GM18907 (cell line): ENCODE data around the gene UNC5B.

Source experiments
- ATAC-seq: cut with Tn5 transposase; IDR thresholded peaks from one replicate; pipeline ENCODE4 v1.9.1; 2021; ENCODE audit warnings: mild to moderate bottlenecking, moderate library complexity; ENCODE audit not compliant: unreplicated experiment

The UNC5B gene

GRCh38 chr10:71239131-71239915 lies 27.0 kb downstream of the UNC5B start:
- ATAC-seq: no peak

- ATAC-seq: no peak
These were observed 27.8 kb downstream of the UNC5B start for GRCh38 chr10:71239946-71240795.

- no peak for ATAC-seq
These were observed 28.9 kb downstream of the UNC5B start for GRCh38 chr10:71241114-71241829.

- no peak for ATAC-seq
These were observed 29.7 kb downstream of the UNC5B start for GRCh38 chr10:71241830-71242621.

GRCh38 chr10:71242622-71243009 lies 30.2 kb downstream of the UNC5B start:
- ATAC-seq: no peak

- no peak for ATAC-seq
These were observed 31.5 kb downstream of the UNC5B start for GRCh38 chr10:71243756-71244395.

GRCh38 chr10:71244431-71245419 lies 32.4 kb downstream of the UNC5B start:
- ATAC-seq: no peak

- no peak for ATAC-seq
These were observed 33.3 kb downstream of the UNC5B start for GRCh38 chr10:71245420-71246325.

- ATAC-seq: no peak
These were observed 34.4 kb downstream of the UNC5B start for GRCh38 chr10:71246591-71247413.

- ATAC-seq: no peak
These were observed 35.0 kb downstream of the UNC5B start for GRCh38 chr10:71247414-71247705.

GRCh38 chr10:71247804-71248203 lies 35.4 kb downstream of the UNC5B start:
- no peak for ATAC-seq

GRCh38 chr10:71248210-71248609 lies 35.8 kb downstream of the UNC5B start:
- no peak for ATAC-seq

GRCh38 chr10:71249996-71250395 lies 37.6 kb downstream of the UNC5B start:
- ATAC-seq: no peak

- no peak for ATAC-seq
These were observed 38.0 kb downstream of the UNC5B start for GRCh38 chr10:71250405-71250804.

- ATAC-seq: no peak
These were observed 38.5 kb downstream of the UNC5B start for GRCh38 chr10:71250842-71251241.

- no peak for ATAC-seq
These were observed 38.9 kb downstream of the UNC5B start for GRCh38 chr10:71251319-71251718.

- ATAC-seq: no peak
These were observed 39.9 kb downstream of the UNC5B start for GRCh38 chr10:71252220-71252619.
